GM19023 (cell line): Measurements from ENCODE around the gene HLA-DOB.
"Not testable (repeated sequence)": the region's sequence is repeated elsewhere in the genome, so short reads cannot be mapped to it uniquely, and the experiment has no call there.

Experiments
- ATAC-seq: cut with Tn5 transposase; IDR thresholded peaks from one replicate; pipeline ENCODE4 v1.9.1; 2021; ENCODE audit warnings: mild to moderate bottlenecking, moderate library complexity; ENCODE audit not compliant: unreplicated experiment

The HLA-DOB gene

GRCh38 chr6:32815115-32815514 lies 1.7 kb downstream of the HLA-DOB start:
- ATAC-seq = no peak

GRCh38 chr6:32814145-32814544 lies 2.7 kb downstream of the HLA-DOB start:
- ATAC-seq = no peak

- no peak for ATAC-seq
These were observed 7.6 kb downstream of the HLA-DOB start for GRCh38 chr6:32809171-32809570.

- ATAC-seq = no peak
These were observed 9.7 kb downstream of the HLA-DOB start for GRCh38 chr6:32807020-32807580.

GRCh38 chr6:32805404-32805803 lies 11.4 kb downstream of the HLA-DOB start:
- not testable (repeated sequence) for ATAC-seq

- no peak for ATAC-seq
These were observed 13.4 kb downstream of the HLA-DOB start for GRCh38 chr6:32803416-32803815.

GRCh38 chr6:32799740-32800139 lies 17.1 kb downstream of the HLA-DOB start:
- ATAC-seq = no peak

GRCh38 chr6:32799168-32799567 lies 17.6 kb downstream of the HLA-DOB start:
- ATAC-seq = no peak

- ATAC-seq = peak; percentile 58
These were observed 19.7 kb downstream of the HLA-DOB start for GRCh38 chr6:32796848-32797776.

GRCh38 chr6:32794510-32794909 lies 22.3 kb downstream of the HLA-DOB start:
- ATAC-seq = no peak

GRCh38 chr6:32792901-32793435 lies 23.8 kb downstream of the HLA-DOB start:
- no peak for ATAC-seq

- no peak for ATAC-seq
These were observed 26.5 kb downstream of the HLA-DOB start for GRCh38 chr6:32790306-32790705.

GRCh38 chr6:32785781-32786533 lies 30.8 kb downstream of the HLA-DOB start:
- ATAC-seq = no peak

- ATAC-seq = not testable (repeated sequence)
These were observed 33.9 kb downstream of the HLA-DOB start for GRCh38 chr6:32782923-32783322.

- no peak for ATAC-seq
These were observed 37.8 kb downstream of the HLA-DOB start for GRCh38 chr6:32779036-32779435.

GRCh38 chr6:32775071-32775470 lies 41.7 kb downstream of the HLA-DOB start:
- ATAC-seq = no peak

GRCh38 chr6:32774426-32774825 lies 42.4 kb downstream of the HLA-DOB start:
- ATAC-seq = no peak

- no peak for ATAC-seq
These were observed 44.1 kb downstream of the HLA-DOB start for GRCh38 chr6:32772656-32773055.

GRCh38 chr6:32764048-32764447 lies 52.8 kb downstream of the HLA-DOB start:
- no peak for ATAC-seq

- no peak for ATAC-seq
These were observed 53.4 kb downstream of the HLA-DOB start, which contains the start of gene HLA-DQB2 for GRCh38 chr6:32763421-32763820. HLA-DQB2 (minus strand) TSS chr6:32763532; CDS start chr6:32763470, 62 bp downstream.
